Aorta (tissue), 5 donors: ENCODE results near the gene NOXRED1. TPM values are rescaled to one million over a fixed set of nuclear protein-coding genes. Genes with fewer than 3 reads are reported as not detected.

Experiments
- ATAC-seq: fragments of 200-7000 bp; cut with Tn5 transposase; one replicate; pipeline ENCODE4 v1.9.1; 2022; ENCODE audit warnings: moderate library complexity; ENCODE audit not compliant: low FRiP score
- DNase-seq, 2 donors: peaks; one replicate each; pipeline ENCODE4 v3.0.0-alpha.2; 2020
- H3K27ac ChIP-seq, 2 donors: one replicate each; pipeline ENCODE4 v1.5.1; 2013; ENCODE audit warnings: low read length in 2 of 2, mild to moderate bottlenecking in 2 of 2, moderate library complexity in 2 of 2, control low read depth in 1 of 2, inconsistent platforms in 1 of 2, low read depth in 1 of 2
- H3K27me3 ChIP-seq, 2 donors: one replicate each; pipeline ENCODE4 v1.6.1; 2013; ENCODE audit warnings: control low read depth in 1 of 2, low read length in 1 of 2, mild to moderate bottlenecking in 1 of 2, moderate library complexity in 1 of 2; ENCODE audit not compliant: insufficient read depth in 2 of 2, control insufficient read depth in 1 of 2
- H3K36me3 ChIP-seq, 2 donors: one replicate each; pipeline ENCODE4 v1.6.1; 2013; ENCODE audit warnings: control low read depth in 1 of 2, low read length in 1 of 2, mild to moderate bottlenecking in 1 of 2; ENCODE audit not compliant: insufficient read depth in 2 of 2, control insufficient read depth in 1 of 2
- H3K4me1 ChIP-seq, 2 donors: one replicate each; pipeline ENCODE4 v1.6.1; 2013; ENCODE audit warnings: low read length in 2 of 2, control low read depth in 1 of 2, mild to moderate bottlenecking in 1 of 2, moderate library complexity in 1 of 2; ENCODE audit not compliant: insufficient read depth in 2 of 2, control insufficient read depth in 1 of 2
- H3K4me3 ChIP-seq, 2 donors: one replicate each; pipeline ENCODE4 v1.5.1; 2013; ENCODE audit warnings: low read length in 2 of 2, control low read depth in 1 of 2, mild to moderate bottlenecking in 1 of 2
- H3K9me3 ChIP-seq: one replicate; pipeline ENCODE4 v1.6.1; 2013; ENCODE audit warnings: mild to moderate bottlenecking, low read length; ENCODE audit not compliant: control insufficient read depth
- WGBS, 2 donors: extraction: QIAGEN DNeasy Blood & Tissue Kit; methylation state at CpG; one replicate each; pipeline ENCODE4 v1.1.7; 2013; 5-methylcytosine and 5-hydroxymethylcytosine counted together
- intact Hi-C, 2 donors: fragments of 100-400 bp; cut with DNase I; formaldehyde crosslinking; loops; one replicate each; pipeline versions ENCODE4 v1.14.2 to v1.15.0; 2022
- polyA plus RNA-seq, 2 donors: library from polyadenylated mRNA; stranded (reverse); fragments of 200-250 nt; gene quantifications; one replicate each; pipeline ENCODE4 v1.2.3, GENCODE V29; 2013
- total RNA-seq, 2 donors: library from RNA; stranded (reverse); fragmentation: NEBNext Ultra II Directional; extraction: Animal tissue kit (Norgen Biotek cat#: 25700); gene quantifications; one replicate each; pipeline ENCODE4 v1.2.1, GENCODE V29; 2021
- donor health status: healthy with polysubstance abuse.
- donor health status: Bipolar disorder and iron deficiency.
- donor health status: DM: no; HTN: no; CAD: no.
- donor health status: DM: no; HTN: no; CAD: no.
- donor health status: DM: yes; HTN: yes; CAD: no.

Gene NOXRED1
- total and polyA plus RNA-seq, 4 donors, result 0.13 to 1.0 (median 0.32) TPM; not detected in 1

- no peaks in the 10 kb centered on the region for H3K27me3 ChIP-seq
- no peak overlapping the region for H3K4me3 ChIP-seq
- DNase-seq, result no peak
- no peaks in the 10 kb centered on the region for H3K4me1 ChIP-seq
- no peak for ATAC-seq
- WGBS, 2 donors, result 86 to 89% methylated on average over 3 of the region's 3 CpGs
- H3K36me3 ChIP-seq, result no peaks in the 10 kb centered on the region
- no peak overlapping the region for H3K27ac ChIP-seq
- H3K9me3 ChIP-seq, result no peaks in the 10 kb centered on the region
- intact Hi-C loops, result no loop called here
Observed at GRCh38 chr14:77364146-77364545, 59.2 kb downstream of the NOXRED1 start.

GRCh38 chr14:77359626-77360025, 63.7 kb downstream of the NOXRED1 start:
- H3K9me3 ChIP-seq, result no peaks in the 10 kb centered on the region
- H3K27ac ChIP-seq, result no peak overlapping the region
- DNase-seq, result no peak
- no peaks in the 10 kb centered on the region for H3K27me3 ChIP-seq
- no peak for ATAC-seq
- 97 to 98% methylated on average over 1 of the region's 1 CpG for whole genome bisulfite sequencing, 2 donors
- H3K4me1 ChIP-seq, result no peaks in the 10 kb centered on the region
- H3K4me3 ChIP-seq, result no peak overlapping the region
- H3K36me3 ChIP-seq, result no peaks in the 10 kb centered on the region
- intact Hi-C loops, result no loop called here

GRCh38 chr14:77356899-77357298, 66.4 kb downstream of the NOXRED1 start:
- no peak for DNase-seq
- 92 to 93% methylated on average over 4 of the region's 4 CpGs for WGBS, 2 donors
- H3K36me3 ChIP-seq, result no peaks in the 10 kb centered on the region
- ATAC-seq, result no peak
- intact Hi-C loops, result no loop called here
- H3K4me1 ChIP-seq, result no peaks in the 10 kb centered on the region
- no peak overlapping the region for H3K4me3 ChIP-seq
- no peaks in the 10 kb centered on the region for H3K27me3 ChIP-seq
- H3K27ac ChIP-seq, result no peak overlapping the region
- H3K9me3 ChIP-seq, result no peaks in the 10 kb centered on the region

- Histone ChIP-seq H3K4me3 (no peak overlapping the region), H3K36me3 (no peaks in the 10 kb centered on the region), H3K4me1 (no peaks in the 10 kb centered on the region), H3K9me3 (no peaks in the 10 kb centered on the region), H3K27me3 (no peaks in the 10 kb centered on the region), H3K27ac (no peak overlapping the region)
- intact Hi-C loops, result no loop called here
- ATAC-seq (no peak), DNase-seq (no peak)
- whole genome bisulfite sequencing, 2 donors, result 97 to 99% methylated on average over 4 of the region's 4 CpGs
Observed at GRCh38 chr14:77355811-77356210, 67.5 kb downstream of the NOXRED1 start.

GRCh38 chr14:77353469-77354141, 69.7 kb downstream of the NOXRED1 start:
- Histone ChIP-seq H3K4me3 (no peak overlapping the region), H3K36me3 (no peaks in the 10 kb centered on the region), H3K9me3 (no peaks in the 10 kb centered on the region), H3K4me1 (no peaks in the 10 kb centered on the region), H3K27ac (no peak overlapping the region), H3K27me3 (no peaks in the 10 kb centered on the region)
- ATAC-seq (no peak), DNase-seq (no peak)
- intact Hi-C loops, result no loop called here
- WGBS, 2 donors, result 88 to 89% methylated on average over 5 of the region's 5 CpGs

- Histone ChIP-seq H3K9me3 (no peaks in the 10 kb centered on the region), H3K36me3 (peaks cover 0 to 4% of the 10 kb centered on the region in 2 donors), H3K27me3 (no peaks in the 10 kb centered on the region), H3K27ac (no peak overlapping the region), H3K4me3 (no peak overlapping the region), H3K4me1 (no peaks in the 10 kb centered on the region)
- no peak for ATAC-seq
- WGBS, 2 donors, result 62 to 75% methylated on average over 3 of the region's 3 CpGs
- intact Hi-C loops, result no loop called here
- DNase-seq, result no peak
Observed at GRCh38 chr14:77347751-77348150, 75.6 kb downstream of the NOXRED1 start.

GRCh38 chr14:77346495-77346894, 76.8 kb downstream of the NOXRED1 start:
- H3K4me3 ChIP-seq, result no peak overlapping the region
- no peaks in the 10 kb centered on the region for H3K4me1 ChIP-seq
- H3K27me3 ChIP-seq, result no peaks in the 10 kb centered on the region
- no peaks in the 10 kb centered on the region for H3K9me3 ChIP-seq
- H3K36me3 ChIP-seq, result peaks cover 0 to 4% of the 10 kb centered on the region in 2 donors
- WGBS, 2 donors, result 79 to 82% methylated on average over 2 of the region's 2 CpGs
- intact Hi-C loops, result no loop called here
- H3K27ac ChIP-seq, result no peak overlapping the region
- DNase-seq (no peak), ATAC-seq (no peak)

- Histone ChIP-seq H3K36me3 (peaks cover 0 to 7% of the 10 kb centered on the region in 2 donors), H3K4me1 (no peaks in the 10 kb centered on the region), H3K4me3 (no peak overlapping the region), H3K9me3 (no peaks in the 10 kb centered on the region), H3K27me3 (no peaks in the 10 kb centered on the region), H3K27ac (no peak overlapping the region)
- no peak for ATAC-seq
- no peak for DNase-seq
- 69 to 79% methylated on average over 3 of the region's 3 CpGs for WGBS, 2 donors
- intact Hi-C loops, result no loop called here
Observed at GRCh38 chr14:77344377-77344996, 78.8 kb downstream of the NOXRED1 start.
